KMS-11 (cell line): ENCODE measurements around the gene ITGB4.

Experiments
- H2AFZ ChIP-seq: fragments of 200-600 bp; sonication (generic); 2 replicates; pipeline ENCODE4 v1.6.1; 2016; ENCODE audit warnings: antibody characterized with exemption, mixed run types, low read depth
- H3K27ac ChIP-seq: fragments of 200-600 bp; sonication (generic); 2 replicates; pipeline ENCODE4 v1.6.1; 2016; ENCODE audit warnings: mild to moderate bottlenecking, mixed run types
- H3K27me3 ChIP-seq: fragments of 200-600 bp; sonication (generic); 2 replicates; pipeline ENCODE4 v1.6.1; 2017; ENCODE audit warnings: mild to moderate bottlenecking, low read depth, mixed run types, moderate library complexity; ENCODE audit not compliant: insufficient read depth
- H3K36me3 ChIP-seq: fragments of 200-600 bp; sonication (generic); 2 replicates; pipeline ENCODE4 v1.6.1; 2017; ENCODE audit warnings: mild to moderate bottlenecking, mixed run types; ENCODE audit not compliant: insufficient read depth
- H3K4me1 ChIP-seq: fragments of 200-600 bp; sonication (generic); 2 replicates; pipeline ENCODE4 v1.6.1; 2016; ENCODE audit warnings: mild to moderate bottlenecking, low read depth, mixed run types; ENCODE audit not compliant: poor library complexity, severe bottlenecking
- H3K4me2 ChIP-seq: fragments of 200-600 bp; sonication (generic); 2 replicates; pipeline ENCODE4 v1.7.0; 2016; ENCODE audit warnings: mild to moderate bottlenecking, mixed run types
- H3K4me3 ChIP-seq: fragments of 200-600 bp; sonication (generic); IDR thresholded peaks from 2 replicates; pipeline ENCODE4 v1.6.1; 2017; ENCODE audit warnings: low read depth, low read length, mixed read lengths; ENCODE audit not compliant: insufficient read depth
- H3K79me2 ChIP-seq: fragments of 200-600 bp; sonication (generic); 2 replicates; pipeline ENCODE4 v1.6.1; 2016; ENCODE audit warnings: low read depth, mixed run types; ENCODE audit not compliant: insufficient read depth
- H3K9ac ChIP-seq: fragments of 200-600 bp; sonication (generic); 2 replicates; pipeline ENCODE4 v1.6.1; 2016; ENCODE audit warnings: mild to moderate bottlenecking, mixed run types
- H4K20me1 ChIP-seq: fragments of 200-600 bp; sonication (generic); 2 replicates; pipeline ENCODE4 v1.6.1; 2016; ENCODE audit warnings: mild to moderate bottlenecking, mixed run types; ENCODE audit not compliant: insufficient read depth
- TF ChIP-seq, protein P1 (sequence below): fragments of 200-600 bp; sonication (generic); conservative IDR thresholded peaks from 2 replicates; pipeline ENCODE4 v1.6.1; 2017; ENCODE audit warnings: low read depth, mild to moderate bottlenecking, antibody characterized with exemption, low read length, moderate library complexity, mixed read lengths

Gene ITGB4

DNA sequence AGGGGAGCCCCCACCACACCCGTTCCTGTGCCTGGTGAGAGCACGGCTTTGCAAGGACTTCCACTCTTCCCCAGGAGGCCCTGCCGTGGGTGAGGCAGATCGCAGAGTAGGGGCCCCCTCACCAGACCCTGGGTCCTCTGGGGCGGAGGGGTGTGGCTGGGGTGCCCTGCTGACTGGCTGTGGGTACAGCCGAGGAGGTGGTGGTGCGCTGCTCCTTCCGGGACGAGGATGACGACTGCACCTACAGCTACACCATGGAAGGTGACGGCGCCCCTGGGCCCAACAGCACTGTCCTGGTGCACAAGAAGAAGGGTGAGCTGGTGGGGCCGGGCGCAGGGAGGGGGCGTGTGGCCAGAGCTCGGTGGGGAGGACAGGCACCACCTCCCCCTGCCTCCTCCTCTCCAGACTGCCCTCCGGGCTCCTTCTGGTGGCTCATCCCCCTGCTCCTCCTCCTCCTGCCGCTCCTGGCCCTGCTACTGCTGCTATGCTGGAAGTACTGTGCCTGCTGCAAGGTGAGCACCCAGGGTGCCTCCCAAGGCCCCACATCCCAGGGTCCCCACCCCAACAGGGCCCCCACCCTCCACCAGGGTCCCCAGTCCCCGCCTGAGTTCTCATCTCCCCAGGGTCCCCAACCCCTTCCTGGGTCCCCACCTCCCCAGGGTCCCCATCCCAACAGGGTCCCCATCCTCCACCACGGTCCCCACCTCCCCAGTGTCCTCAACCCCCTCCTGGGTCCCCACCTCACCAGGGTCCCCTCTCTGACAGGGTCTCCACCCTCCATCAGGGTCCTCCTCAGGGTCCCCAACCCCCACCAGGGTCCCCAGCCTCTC lies 16.1 kb downstream of the ITGB4 start:
- Histone ChIP-seq H3K9ac (no peak overlapping the region), H4K20me1 (no peaks in the 10 kb centered on the region), H3K36me3 (no peaks in the 10 kb centered on the region), H3K4me2 (no peak overlapping the region), H3K4me3 (no peak overlapping the region), H3K4me1 (peaks cover 5% of the 10 kb centered on the region), H3K27me3 (peaks cover 11% of the 10 kb centered on the region), H3K79me2 (no peaks in the 10 kb centered on the region), H2AFZ (no peak overlapping the region), H3K27ac (no peak overlapping the region)
- TF ChIP-seq, protein P1, sequence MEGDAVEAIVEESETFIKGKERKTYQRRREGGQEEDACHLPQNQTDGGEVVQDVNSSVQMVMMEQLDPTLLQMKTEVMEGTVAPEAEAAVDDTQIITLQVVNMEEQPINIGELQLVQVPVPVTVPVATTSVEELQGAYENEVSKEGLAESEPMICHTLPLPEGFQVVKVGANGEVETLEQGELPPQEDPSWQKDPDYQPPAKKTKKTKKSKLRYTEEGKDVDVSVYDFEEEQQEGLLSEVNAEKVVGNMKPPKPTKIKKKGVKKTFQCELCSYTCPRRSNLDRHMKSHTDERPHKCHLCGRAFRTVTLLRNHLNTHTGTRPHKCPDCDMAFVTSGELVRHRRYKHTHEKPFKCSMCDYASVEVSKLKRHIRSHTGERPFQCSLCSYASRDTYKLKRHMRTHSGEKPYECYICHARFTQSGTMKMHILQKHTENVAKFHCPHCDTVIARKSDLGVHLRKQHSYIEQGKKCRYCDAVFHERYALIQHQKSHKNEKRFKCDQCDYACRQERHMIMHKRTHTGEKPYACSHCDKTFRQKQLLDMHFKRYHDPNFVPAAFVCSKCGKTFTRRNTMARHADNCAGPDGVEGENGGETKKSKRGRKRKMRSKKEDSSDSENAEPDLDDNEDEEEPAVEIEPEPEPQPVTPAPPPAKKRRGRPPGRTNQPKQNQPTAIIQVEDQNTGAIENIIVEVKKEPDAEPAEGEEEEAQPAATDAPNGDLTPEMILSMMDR, result no peak

DNA sequence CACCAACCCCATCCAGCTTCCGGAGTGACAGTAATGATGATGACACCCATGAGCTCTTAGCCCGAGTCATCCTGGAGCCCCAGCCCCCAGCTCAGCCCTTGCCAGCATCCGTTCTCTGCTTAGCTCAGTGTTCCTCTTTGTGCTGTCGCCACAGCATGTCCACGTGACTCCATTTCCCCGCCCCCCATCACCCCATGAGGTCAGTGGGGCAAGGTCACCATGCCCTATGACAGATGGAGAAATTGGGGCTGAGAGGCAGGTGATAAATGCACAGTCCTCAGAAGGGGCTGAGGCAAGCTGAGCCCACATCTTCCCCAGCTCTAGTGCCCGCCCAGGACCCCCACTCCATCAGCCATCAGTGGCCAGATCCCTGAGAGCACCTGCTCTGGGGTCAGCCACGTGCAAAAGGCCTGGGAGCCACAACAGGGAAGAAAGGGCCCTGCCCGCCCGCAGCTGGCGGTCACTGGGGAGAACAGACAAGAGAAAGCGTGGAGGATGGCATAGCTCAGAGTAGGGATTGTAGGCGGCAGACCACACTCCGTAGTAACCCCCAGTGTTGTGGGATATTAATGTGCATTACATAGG lies 17.1 kb downstream of the ITGB4 start:
- Histone ChIP-seq H2AFZ (peak overlapping the region; percentile 5; the same call in 1 of the 2 replicates), H3K79me2 (no peaks in the 10 kb centered on the region), H3K27ac (no peak overlapping the region), H3K4me1 (peaks cover 5% of the 10 kb centered on the region), H3K4me3 (no peak overlapping the region), H3K36me3 (no peaks in the 10 kb centered on the region), H4K20me1 (no peaks in the 10 kb centered on the region), H3K9ac (no peak overlapping the region), H3K27me3 (peaks cover 18% of the 10 kb centered on the region), H3K4me2 (no peak overlapping the region)
- TF ChIP-seq, protein P1, result no peak

GRCh38 chr17:75739174-75739573 lies 17.9 kb downstream of the ITGB4 start:
- Histone ChIP-seq H2AFZ (no peak overlapping the region), H3K36me3 (no peaks in the 10 kb centered on the region), H3K4me1 (peaks cover 5% of the 10 kb centered on the region), H3K4me3 (no peak overlapping the region), H3K9ac (no peak overlapping the region), H3K4me2 (no peak overlapping the region), H3K79me2 (no peaks in the 10 kb centered on the region), H4K20me1 (no peaks in the 10 kb centered on the region), H3K27ac (no peak overlapping the region), H3K27me3 (peaks cover 18% of the 10 kb centered on the region)
- TF ChIP-seq, protein P1, result no peak

GRCh38 chr17:75739801-75740200 lies 18.5 kb downstream of the ITGB4 start:
- H4K20me1 ChIP-seq, result no peaks in the 10 kb centered on the region
- no peak overlapping the region for H3K27ac ChIP-seq
- peaks cover 24% of the 10 kb centered on the region for H3K27me3 ChIP-seq
- TF ChIP-seq, protein P1, result no peak
- no peak overlapping the region for H3K4me3 ChIP-seq
- no peak overlapping the region for H3K4me2 ChIP-seq
- no peaks in the 10 kb centered on the region for H3K79me2 ChIP-seq
- no peak overlapping the region for H3K9ac ChIP-seq
- H3K4me1 ChIP-seq, result peaks cover 2% of the 10 kb centered on the region
- H2AFZ ChIP-seq, result no peak overlapping the region
- H3K36me3 ChIP-seq, result no peaks in the 10 kb centered on the region
